Endothelial cell of umbilical vein (primary cell): ENCODE measurements around the gene SMOC2. TPM values are rescaled to one million over a fixed set of nuclear protein-coding genes. Genes with fewer than 3 reads are reported as not detected.

Experiments
- BruUV-seq: library from RNA; stranded (reverse); fragments of 400-500 nt; replicated peaks from 2 replicates; lab custom pipeline; 2021; lab: Mats Ljungman, UMichigan
- CTCF ChIA-PET: fragments of 300-600, 350-600 bp; sonication (Branson Sonifier 250); formaldehyde crosslinking; loops from one replicate; lab custom pipeline; 2021; ENCODE audit warnings: antibody characterized with exemption, inconsistent platforms; lab: Charles Lee
- POLR2A ChIA-PET: fragments of 300-600, 350-600 bp; sonication (Branson Sonifier 250); formaldehyde crosslinking; loops from one replicate; lab custom pipeline; 2021; ENCODE audit warnings: antibody characterized with exemption, inconsistent platforms; lab: Charles Lee
- DNase-seq: peaks from one replicate; pipeline ENCODE4 v3.0.0-alpha.2; 2011; ENCODE audit warnings: low read depth, low spot score
- FAIRE-seq: peaks from 2 replicates; lab custom pipeline; 2011; peaks lifted over from hg19 to GRCh38; lab: Jason Lieb, UNC
- H2AFZ ChIP-seq: 2 replicates; pipeline ENCODE4 v1.6.0; 2012; ENCODE audit warnings: low read depth, low read length, control low read depth, inconsistent platforms
- H3K27ac ChIP-seq: 2 replicates; pipeline ENCODE4 v1.5.1; 2011; ENCODE audit warnings: low read depth, mild to moderate bottlenecking, control low read depth, low read length, moderate library complexity; ENCODE audit not compliant: insufficient read depth
- H3K27me3 ChIP-seq, 2 experiments: 2 replicates each; pipeline versions ENCODE4 v1.6.0 to v1.6.1; 2011; ENCODE audit warnings: low read length in 2 of 2, mixed read lengths in 1 of 2; ENCODE audit not compliant: control insufficient read depth in 2 of 2, insufficient read depth in 2 of 2
- H3K36me3 ChIP-seq, 2 experiments: 2 replicates in 1 of 2; 3 replicates in 1 of 2; pipeline ENCODE4 v1.5.1; 2011; ENCODE audit warnings: low read length in 2 of 2, mild to moderate bottlenecking in 1 of 2, moderate library complexity in 1 of 2; ENCODE audit not compliant: control insufficient read depth in 2 of 2, insufficient read depth in 2 of 2; ENCODE audit errors: extremely low read depth in 1 of 2
- H3K4me1 ChIP-seq: 3 replicates; pipeline ENCODE4 v1.5.1; 2011; ENCODE audit warnings: mild to moderate bottlenecking, low read length; ENCODE audit not compliant: control insufficient read depth, insufficient read depth; ENCODE audit errors: extremely low read depth
- H3K4me2 ChIP-seq: 2 replicates; pipeline ENCODE4 v1.6.1; 2011; ENCODE audit warnings: low read length, control low read depth, mixed read lengths; ENCODE audit not compliant: insufficient read depth
- H3K4me3 ChIP-seq, 3 experiments: fragments of 200-600 bp in 1 of 3; sonication (generic), shearing (Covaris generic) in 1 of 3; replicated peaks in 1 of 3; 2 replicates each; pipeline ENCODE4 v1.5.1; 2011 to 2016; ENCODE audit warnings: control low read depth in 3 of 3, low read length in 3 of 3, mild to moderate bottlenecking in 2 of 3, inconsistent platforms in 1 of 3, low read depth in 1 of 3, moderate library complexity in 1 of 3; ENCODE audit not compliant: insufficient read depth in 1 of 3
- H3K79me2 ChIP-seq: 2 replicates; pipeline ENCODE4 v1.6.0; 2012; ENCODE audit warnings: low read length, inconsistent platforms; ENCODE audit not compliant: control insufficient read depth, insufficient read depth
- H3K9ac ChIP-seq: replicated peaks from 2 replicates; pipeline ENCODE3; 2011; ENCODE audit warnings: low read length, control low read depth; ENCODE audit not compliant: insufficient read depth; ENCODE audit errors: extremely low read depth
- H3K9me1 ChIP-seq: replicated peaks from 3 replicates; pipeline ENCODE4 v1.6.0; 2011; ENCODE audit warnings: mild to moderate bottlenecking, low read length; ENCODE audit not compliant: control insufficient read depth, insufficient read depth; ENCODE audit errors: extremely low read depth
- H3K9me3 ChIP-seq: replicated peaks from 2 replicates; pipeline ENCODE4 v1.5.1; 2012; ENCODE audit warnings: low read length, inconsistent platforms; ENCODE audit not compliant: control insufficient read depth, insufficient read depth
- H4K20me1 ChIP-seq: replicated peaks from 2 replicates; pipeline ENCODE3; 2011; ENCODE audit warnings: mild to moderate bottlenecking, low read length; ENCODE audit not compliant: control insufficient read depth, insufficient read depth; ENCODE audit errors: extremely low read depth
- EZH2 ChIP-seq: IDR thresholded peaks from 2 replicates; pipeline ENCODE4 v1.6.1; 2012; ENCODE audit warnings: borderline replicate concordance, low read depth, mild to moderate bottlenecking, moderate library complexity, low read length, inconsistent platforms; ENCODE audit not compliant: severe bottlenecking
- FOS ChIP-seq: IDR thresholded peaks from 2 replicates; pipeline ENCODE4 v1.6.1; 2011; ENCODE audit warnings: mild to moderate bottlenecking, low read length, moderate library complexity, borderline replicate concordance; ENCODE audit not compliant: insufficient read depth
- GATA2 ChIP-seq: IDR thresholded peaks from 2 replicates; pipeline ENCODE4 v1.7.0; 2011; ENCODE audit warnings: low read depth, mild to moderate bottlenecking, moderate library complexity, mixed read lengths, low read length; ENCODE audit not compliant: insufficient read length, insufficient read depth
- JUN ChIP-seq: IDR thresholded peaks from 2 replicates; pipeline ENCODE4 v1.6.1; 2011; ENCODE audit warnings: borderline replicate concordance, low read depth; ENCODE audit not compliant: insufficient read length, insufficient read depth
- MYC ChIP-seq: IDR thresholded peaks from one replicate; pipeline ENCODE4 v1.6.1; 2011; ENCODE audit warnings: mild to moderate bottlenecking, low read depth, low read length
- POLR2A ChIP-seq: IDR thresholded peaks from 2 replicates; pipeline ENCODE4 v1.6.1; 2012; ENCODE audit warnings: low read depth, mild to moderate bottlenecking, control low read depth, low read length
- POLR2AphosphoS5 ChIP-seq: IDR thresholded peaks from 2 replicates; pipeline ENCODE4 v1.6.1; 2012; ENCODE audit warnings: low read depth, mild to moderate bottlenecking, control low read depth, low read length, moderate library complexity; ENCODE audit not compliant: insufficient read depth
- dilution Hi-C: fragments of 300-500 bp; cut with MboI; formaldehyde crosslinking; loops from one replicate; pipeline ENCODE4 v1.15.0; 2019; ENCODE audit warnings: low sequenced_read_pairs; ENCODE audit not compliant: extremely low pct_ligation_motif_present
- intact Hi-C: fragments of 100-400 bp; cut with micrococcal nuclease; formaldehyde crosslinking; loops from one replicate; pipeline ENCODE4 v1.10.0; 2022
- polyA plus RNA-seq, 4 experiments: library from polyadenylated mRNA; depleted of rRNA in 3 of 4; stranded (reverse) in 3 of 4; unstranded in 1 of 4; fragments of >200 nt; gene quantifications; 2 replicates each; pipeline versions ENCODE4 v1.2.1 to v1.2.3, GENCODE V29; 2011 to 2012; ENCODE audit warnings: missing spikeins in 1 of 4
- total RNA-seq: library from RNA; stranded (reverse); gene quantifications from 2 replicates; pipeline ENCODE4 v1.2.3, GENCODE V29; 2021
- TF ChIP-seq, protein P1 (sequence below): IDR thresholded peaks from 2 replicates; pipeline ENCODE4 v1.6.1; 2011; ENCODE audit not compliant: insufficient read depth, insufficient read length
- TF ChIP-seq, protein P2 (sequence below), 2 donors: IDR thresholded peaks; 1 replicate in 1 of 2; 2 replicates in 1 of 2; pipeline ENCODE4 v1.5.1; 2011; ENCODE audit warnings: low read length in 2 of 2, mild to moderate bottlenecking in 2 of 2, moderate library complexity in 2 of 2, control low read depth in 1 of 2, inconsistent platforms in 1 of 2, low read depth in 1 of 2; ENCODE audit not compliant: insufficient read depth in 1 of 2; ENCODE audit errors: extremely low read depth in 1 of 2

Gene SMOC2
- total and polyA plus RNA-seq, 2 donors (not counting 3 experiments of a cell fraction or from before 2014, with no cell fraction given) = not detected

DNA sequence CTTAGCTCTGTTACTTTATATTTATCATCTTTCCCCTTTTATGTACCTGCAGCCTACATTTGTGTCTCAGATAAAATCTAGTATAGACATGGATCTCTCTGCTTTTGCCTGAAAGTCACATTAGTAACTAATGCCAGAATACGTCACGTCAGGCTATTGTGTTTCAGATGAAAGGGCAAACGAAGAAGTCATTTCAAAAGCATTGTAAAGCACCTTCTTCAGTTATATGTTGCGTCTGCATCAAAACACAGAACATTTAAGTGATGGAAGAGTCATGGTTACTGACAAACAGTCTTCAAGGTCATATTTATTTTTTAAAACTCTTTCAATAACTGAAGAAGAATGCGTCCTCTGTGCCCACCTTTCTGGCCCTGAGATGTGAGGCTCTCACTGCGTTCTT is 119.1 kb downstream of the SMOC2 start:
- no peak for DNase-seq
- no peaks in the 10 kb centered on the region for H3K36me3 ChIP-seq
- H3K4me2 ChIP-seq = no peak overlapping the region
- intact Hi-C loops = no loop called here
- no peaks in the 10 kb centered on the region for H3K27me3 ChIP-seq
- H2AFZ ChIP-seq = no peak overlapping the region
- ChIA-PET POLR2A (no interaction called here), CTCF (no interaction called here)
- dilution Hi-C loops = no loop called here
- H3K27ac ChIP-seq = no peak overlapping the region
- no peaks in the 10 kb centered on the region for H3K79me2 ChIP-seq
- peaks cover 5% of the 10 kb centered on the region for H3K9me3 ChIP-seq
- no peaks in the 10 kb centered on the region for H4K20me1 ChIP-seq
- H3K9ac ChIP-seq = no peak overlapping the region
- no TSS peak for BruUV-seq
- H3K4me3 ChIP-seq = no peak overlapping the region
- H3K4me1 ChIP-seq = no peaks in the 10 kb centered on the region
- H3K9me1 ChIP-seq = no peaks in the 10 kb centered on the region
- TF ChIP-seq, protein P1, sequence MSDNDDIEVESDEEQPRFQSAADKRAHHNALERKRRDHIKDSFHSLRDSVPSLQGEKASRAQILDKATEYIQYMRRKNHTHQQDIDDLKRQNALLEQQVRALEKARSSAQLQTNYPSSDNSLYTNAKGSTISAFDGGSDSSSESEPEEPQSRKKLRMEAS = no peak
- TF ChIP-seq EZH2 (no peak), FOS (no peak), MYC (no peak), GATA2 (no peak), POLR2A (no peak), JUN (no peak), POLR2AphosphoS5 (no peak)
- TF ChIP-seq, protein P2, sequence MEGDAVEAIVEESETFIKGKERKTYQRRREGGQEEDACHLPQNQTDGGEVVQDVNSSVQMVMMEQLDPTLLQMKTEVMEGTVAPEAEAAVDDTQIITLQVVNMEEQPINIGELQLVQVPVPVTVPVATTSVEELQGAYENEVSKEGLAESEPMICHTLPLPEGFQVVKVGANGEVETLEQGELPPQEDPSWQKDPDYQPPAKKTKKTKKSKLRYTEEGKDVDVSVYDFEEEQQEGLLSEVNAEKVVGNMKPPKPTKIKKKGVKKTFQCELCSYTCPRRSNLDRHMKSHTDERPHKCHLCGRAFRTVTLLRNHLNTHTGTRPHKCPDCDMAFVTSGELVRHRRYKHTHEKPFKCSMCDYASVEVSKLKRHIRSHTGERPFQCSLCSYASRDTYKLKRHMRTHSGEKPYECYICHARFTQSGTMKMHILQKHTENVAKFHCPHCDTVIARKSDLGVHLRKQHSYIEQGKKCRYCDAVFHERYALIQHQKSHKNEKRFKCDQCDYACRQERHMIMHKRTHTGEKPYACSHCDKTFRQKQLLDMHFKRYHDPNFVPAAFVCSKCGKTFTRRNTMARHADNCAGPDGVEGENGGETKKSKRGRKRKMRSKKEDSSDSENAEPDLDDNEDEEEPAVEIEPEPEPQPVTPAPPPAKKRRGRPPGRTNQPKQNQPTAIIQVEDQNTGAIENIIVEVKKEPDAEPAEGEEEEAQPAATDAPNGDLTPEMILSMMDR (IDR thresholded peaks at IDR 0.05; ENCODE audit: extremely low read depth in 1 of 2, insufficient read depth in 1 of 2, low read depth in 1 of 2, low read length in 2 of 2) = no peak
- FAIRE-seq = no peak
